Measurements from ENCODE around the gene PLAGL2. TPM values are rescaled to one million over a fixed set of nuclear protein-coding genes. Genes with fewer than 3 reads are reported as not detected.

The PLAGL2 gene
- total and polyA plus RNA-seq, 2 of the 4 experiments (the other 2 are of a cell fraction): 2.9 to 7.7 TPM

GRCh38 chr20:32249030-32249738 lies 41.6 kb upstream of the PLAGL2 start:
- H4K91ac ChIP-seq (ENCODE audit: insufficient read depth, low read depth, low read length): no peak overlapping the region
- no peak overlapping the region for H3K4ac ChIP-seq (ENCODE audit: low read depth, low read length)
- no peak overlapping the region for H2AK9ac ChIP-seq (replicated peaks; ENCODE audit: low read depth, low read length, poor library complexity)
- H4K5ac ChIP-seq (ENCODE audit: low read depth, low read length): no peak overlapping the region
- intact Hi-C loops (cut with micrococcal nuclease) (no loop called here), dilution Hi-C loops (cut with HindIII; ENCODE audit: low sequenced_read_pairs, unreplicated experiment) (no loop called here), in situ Hi-C loops (cut with MboI; ENCODE audit: low sequenced_read_pairs) (no loop called here)
- H2AFZ ChIP-seq (replicated peaks; ENCODE audit: low read length, poor library complexity): no peak overlapping the region
- no peak for TF ChIP-seq SMC3 (IDR thresholded peaks at IDR 0.05; ENCODE audit: low read depth, low read length)
- no peak for TF ChIP-seq BHLHE40 (IDR thresholded peaks at IDR 0.05; ENCODE audit: low read depth, low read length)
- no peak for TF ChIP-seq RCOR1 (IDR thresholded peaks at IDR 0.05; ENCODE audit: insufficient replicate concordance, low read length)
- TF ChIP-seq ELK1 (IDR thresholded peaks at IDR 0.05; ENCODE audit: borderline replicate concordance, low read depth, low read length): no peak
- TF ChIP-seq FOS (IDR thresholded peaks at IDR 0.05; ENCODE audit: low read depth, low read length): no peak
- TF ChIP-seq, protein P1, sequence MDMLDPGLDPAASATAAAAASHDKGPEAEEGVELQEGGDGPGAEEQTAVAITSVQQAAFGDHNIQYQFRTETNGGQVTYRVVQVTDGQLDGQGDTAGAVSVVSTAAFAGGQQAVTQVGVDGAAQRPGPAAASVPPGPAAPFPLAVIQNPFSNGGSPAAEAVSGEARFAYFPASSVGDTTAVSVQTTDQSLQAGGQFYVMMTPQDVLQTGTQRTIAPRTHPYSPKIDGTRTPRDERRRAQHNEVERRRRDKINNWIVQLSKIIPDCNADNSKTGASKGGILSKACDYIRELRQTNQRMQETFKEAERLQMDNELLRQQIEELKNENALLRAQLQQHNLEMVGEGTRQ (IDR thresholded peaks at IDR 0.05; ENCODE audit: low read depth, low read length): no peak
- no peak for TF ChIP-seq RAD21 (IDR thresholded peaks at IDR 0.05; ENCODE audit: low read length)
- no peak for TF ChIP-seq POLR2A (IDR thresholded peaks at IDR 0.05; ENCODE audit: low read depth, low read length)
- TF ChIP-seq MXI1 (IDR thresholded peaks at IDR 0.05; ENCODE audit: borderline replicate concordance, low read depth, low read length): no peak
- TF ChIP-seq CTCF (conservative IDR thresholded peaks at IDR 0.05; ENCODE audit: low read depth, low read length): no peak
- TF ChIP-seq CEBPB (IDR thresholded peaks at IDR 0.05; ENCODE audit: low read depth, low read length): no peak
- TF ChIP-seq MAFK (IDR thresholded peaks at IDR 0.05; ENCODE audit: low read depth, low read length): no peak
- no peak for TF ChIP-seq MAZ (IDR thresholded peaks at IDR 0.05; ENCODE audit: borderline replicate concordance, low read depth, low read length)
- no peak for TF ChIP-seq CHD1 (IDR thresholded peaks at IDR 0.05; ENCODE audit: low read depth, low read length)
- TF ChIP-seq NFE2L2 (IDR thresholded peaks at IDR 0.05; ENCODE audit: low read depth, low read length): no peak
- TF ChIP-seq RFX5 (IDR thresholded peaks at IDR 0.05; ENCODE audit: low read depth, low read length): no peak
- H3K18ac ChIP-seq (ENCODE audit: low read depth, low read length): no peak overlapping the region
- 80% methylated on average over 2 of the region's 9 CpGs; no CpG with 5 or more reads in 1 of the 2 experiments for WGBS, 2 experiments (ENCODE audit: extremely low coverage in 2 of 2, insufficient read length in 1 of 2)
- no peak overlapping the region for H2BK15ac ChIP-seq (ENCODE audit: low read depth, low read length)
- H3K36me3 ChIP-seq (ENCODE audit: control insufficient read depth, insufficient read depth, low read length): no peaks in the 10 kb centered on the region
- no peak overlapping the region for H3K27ac ChIP-seq (ENCODE audit: insufficient read depth, low read length)
- no peak overlapping the region for H3K23ac ChIP-seq (ENCODE audit: low read depth, low read length)
- H3K4me1 ChIP-seq (ENCODE audit: control insufficient read depth, insufficient read depth, low read length): peaks cover 3% of the 10 kb centered on the region; the same call in 1 of the 2 replicates
- no peak overlapping the region for H3K4me2 ChIP-seq (ENCODE audit: low read depth, low read length)
- no peaks in the 10 kb centered on the region for H4K20me1 ChIP-seq (ENCODE audit: insufficient read depth, low read length)
- H3K9ac ChIP-seq (ENCODE audit: low read depth, low read length): no peak overlapping the region
- no TSS peak for BruUV-seq (replicated peaks)
- DNase-seq (no peak), ATAC-seq (ENCODE audit: low read depth) (no peak)
- peaks cover 3% of the 10 kb centered on the region; the same call in 1 of the 2 replicates for H3K9me3 ChIP-seq (ENCODE audit: control insufficient read depth, insufficient read depth, low read length)
- H3K9me1 ChIP-seq (ENCODE audit: insufficient read depth, low read length): no peaks in the 10 kb centered on the region; the same call in 1 of the 2 replicates
- no peaks in the 10 kb centered on the region for H3K79me1 ChIP-seq (ENCODE audit: low read depth in 1 of 2, low read length in 2 of 2)
- H2BK5ac ChIP-seq (ENCODE audit: low read depth, low read length, poor library complexity, severe bottlenecking): no peak overlapping the region
- peaks cover 3% of the 10 kb centered on the region; the same call in 1 of the 2 replicates for H3K27me3 ChIP-seq (ENCODE audit: control insufficient read depth, insufficient read depth, low read length)
- no peak overlapping the region for H4K8ac ChIP-seq (ENCODE audit: low read depth in 2 of 2, low read length in 2 of 2)
- no peak overlapping the region for H2BK120ac ChIP-seq (ENCODE audit: low read depth, low read length)
- no peak overlapping the region for H3K14ac ChIP-seq (replicated peaks; ENCODE audit: low read depth, low read length)
- no peak overlapping the region for H2AK5ac ChIP-seq (ENCODE audit: low read depth, low read length)
- H2BK20ac ChIP-seq (ENCODE audit: low read depth, low read length): no peak overlapping the region
- CTCF ChIA-PET: no interaction called here
- POLR2A ChIA-PET (ENCODE audit: unreplicated experiment): no interaction called here
- H3K4me3 ChIP-seq (ENCODE audit: insufficient read depth, low read depth, low read length): no peak overlapping the region
- no peak overlapping the region for H3K56ac ChIP-seq (ENCODE audit: extremely low read depth, insufficient read depth, low read length)

Measured in IMR-90 (cell line).